H9 (cell line): ENCODE results near the gene NTNG2. TPM values are rescaled to one million over a fixed set of nuclear protein-coding genes. Genes with fewer than 3 reads are reported as not detected.

ENCODE experiments used
- DNase-seq: peaks from one replicate; pipeline ENCODE4 v3.0.0-alpha.2; 2017
- H2AFZ ChIP-seq: one replicate; pipeline ENCODE4 v1.6.1; 2013; ENCODE audit warnings: mild to moderate bottlenecking, low read length, control low read depth, moderate library complexity
- H2AK5ac ChIP-seq: 2 replicates; pipeline ENCODE4 v1.6.1; 2013; ENCODE audit warnings: low read length, control low read depth, mixed read lengths; ENCODE audit not compliant: insufficient read length
- H2BK120ac ChIP-seq: one replicate; pipeline ENCODE4 v1.6.1; 2013; ENCODE audit warnings: low read depth, mild to moderate bottlenecking, low read length, control low read depth, inconsistent platforms; ENCODE audit not compliant: poor library complexity, severe bottlenecking
- H2BK12ac ChIP-seq: 2 replicates; pipeline ENCODE4 v1.6.1; 2013; ENCODE audit warnings: low read length, control low read depth, mixed read lengths, low read depth; ENCODE audit not compliant: insufficient read length
- H2BK15ac ChIP-seq: 2 replicates; pipeline ENCODE4 v1.6.1; 2013; ENCODE audit warnings: low read depth, low read length, control low read depth
- H2BK20ac ChIP-seq: one replicate; pipeline ENCODE4 v1.6.1; 2013; ENCODE audit warnings: low read depth, mild to moderate bottlenecking, low read length, control low read depth, inconsistent platforms; ENCODE audit not compliant: poor library complexity, severe bottlenecking
- H2BK5ac ChIP-seq: 2 replicates; pipeline ENCODE4 v1.6.1; 2013; ENCODE audit warnings: low read length, control low read depth, mixed read lengths; ENCODE audit not compliant: insufficient read length
- H3K14ac ChIP-seq: 2 replicates; pipeline ENCODE4 v1.6.1; 2013; ENCODE audit warnings: low read length, control low read depth; ENCODE audit not compliant: insufficient read depth
- H3K18ac ChIP-seq: 2 replicates; pipeline ENCODE4 v1.6.1; 2013; ENCODE audit warnings: low read depth, mild to moderate bottlenecking, mixed read lengths, low read length, control low read depth; ENCODE audit not compliant: insufficient read length
- H3K23ac ChIP-seq: 2 replicates; pipeline ENCODE4 v1.6.1; 2013; ENCODE audit warnings: low read length, control low read depth, mixed read lengths, low read depth; ENCODE audit not compliant: insufficient read length
- H3K23me2 ChIP-seq: 2 replicates; pipeline ENCODE4 v1.6.1; 2013; ENCODE audit warnings: low read depth, mild to moderate bottlenecking, mixed read lengths, low read length, control low read depth; ENCODE audit not compliant: insufficient read length, poor library complexity, severe bottlenecking
- H3K27ac ChIP-seq: 2 replicates; pipeline ENCODE4 v1.5.1; 2013; ENCODE audit warnings: low read length, control low read depth, mixed read lengths, low read depth; ENCODE audit not compliant: insufficient read length
- H3K27me3 ChIP-seq: 2 replicates; pipeline ENCODE4 v1.6.1; 2013; ENCODE audit warnings: low read length, control low read depth, inconsistent platforms; ENCODE audit not compliant: insufficient read depth
- H3K4ac ChIP-seq: 2 replicates; pipeline ENCODE4 v1.6.1; 2013; ENCODE audit warnings: low read depth, mild to moderate bottlenecking, control low read depth, inconsistent platforms, low read length, moderate library complexity
- H3K4me1 ChIP-seq: 2 replicates; pipeline ENCODE4 v1.6.1; 2013; ENCODE audit warnings: low read length, control low read depth, inconsistent platforms; ENCODE audit not compliant: insufficient read depth
- H3K4me2 ChIP-seq: 2 replicates; pipeline ENCODE4 v1.6.1; 2013; ENCODE audit warnings: low read length, control low read depth, mixed read lengths; ENCODE audit not compliant: insufficient read length, insufficient read depth
- H3K56ac ChIP-seq: 2 replicates; pipeline ENCODE4 v1.6.1; 2013; ENCODE audit warnings: low read depth, mild to moderate bottlenecking, mixed read lengths, low read length, control low read depth; ENCODE audit not compliant: insufficient read length
- H3K79me1 ChIP-seq: 2 replicates; pipeline ENCODE4 v1.6.1; 2013; ENCODE audit warnings: low read depth, mild to moderate bottlenecking, moderate library complexity, low read length, control low read depth, inconsistent platforms; ENCODE audit not compliant: insufficient read depth, poor library complexity, severe bottlenecking
- H3K79me2 ChIP-seq: 2 replicates; pipeline ENCODE4 v1.6.1; 2013; ENCODE audit warnings: low read length, control low read depth, inconsistent platforms; ENCODE audit not compliant: insufficient read depth
- H3K9ac ChIP-seq: 2 replicates; pipeline ENCODE4 v1.6.1; 2013; ENCODE audit warnings: low read length, control low read depth, mixed read lengths; ENCODE audit not compliant: insufficient read length; ENCODE audit errors: extremely low read depth
- H3K9me3 ChIP-seq: one replicate; pipeline ENCODE4 v1.6.1; 2013; ENCODE audit warnings: low read depth, low read length, inconsistent platforms; ENCODE audit not compliant: control insufficient read depth
- H3T11ph ChIP-seq: one replicate; pipeline ENCODE4 v1.6.1; 2013; ENCODE audit warnings: mild to moderate bottlenecking, low read length, control low read depth, inconsistent platforms
- H4K20me1 ChIP-seq: one replicate; pipeline ENCODE4 v1.6.1; 2013; ENCODE audit not compliant: control insufficient read depth, insufficient read length, insufficient read depth
- H4K5ac ChIP-seq: 2 replicates; pipeline ENCODE4 v1.6.1; 2013; ENCODE audit warnings: low read depth, mild to moderate bottlenecking, mixed read lengths, low read length, control low read depth; ENCODE audit not compliant: insufficient read length
- H4K8ac ChIP-seq: replicated peaks from 2 replicates; pipeline ENCODE4 v1.6.1; 2013; ENCODE audit warnings: low read length, control low read depth, mixed read lengths, low read depth; ENCODE audit not compliant: insufficient read length
- H4K91ac ChIP-seq: 2 replicates; pipeline ENCODE4 v1.6.1; 2013; ENCODE audit warnings: low read depth, mild to moderate bottlenecking, moderate library complexity, mixed read lengths, low read length, control low read depth; ENCODE audit not compliant: insufficient read length
- H3K27ac Mint-ChIP-seq, 3 experiments: 2 replicates in 2 of 3; 3 replicates in 1 of 3; pipeline ENCODE4 v1.8.0; 2020 to 2021; ENCODE audit warnings: mixed read lengths in 3 of 3, mild to moderate bottlenecking in 1 of 3, moderate library complexity in 1 of 3
- H3K27me3 Mint-ChIP-seq: 2 replicates; pipeline ENCODE4 v1.8.0; 2021; ENCODE audit warnings: low read depth, mild to moderate bottlenecking, moderate library complexity, mixed read lengths
- H3K36me3 Mint-ChIP-seq, 3 experiments: 2 replicates in 2 of 3; 3 replicates in 1 of 3; pipeline ENCODE4 v1.8.0; 2020 to 2021; ENCODE audit warnings: low read depth in 3 of 3, mixed read lengths in 3 of 3; ENCODE audit not compliant: insufficient read depth in 1 of 3
- H3K4me1 Mint-ChIP-seq, 2 experiments: 2 replicates each; pipeline ENCODE4 v1.8.0; 2020; ENCODE audit warnings: mixed read lengths in 2 of 2
- H3K4me3 Mint-ChIP-seq, 2 experiments: 2 replicates in 1 of 2; 3 replicates in 1 of 2; pipeline ENCODE4 v1.8.0; 2020 to 2021; ENCODE audit warnings: mild to moderate bottlenecking in 2 of 2, mixed read lengths in 2 of 2, moderate library complexity in 1 of 2
- H3K9me3 Mint-ChIP-seq, 2 experiments: 2 replicates in 1 of 2; 3 replicates in 1 of 2; pipeline ENCODE4 v1.8.0; 2020; ENCODE audit warnings: mild to moderate bottlenecking in 2 of 2, mixed read lengths in 2 of 2, moderate library complexity in 1 of 2
- CTCF ChIP-seq: fragments of 200-600 bp; sonication (generic); conservative IDR thresholded peaks from 3 replicates; pipeline ENCODE4 v1.8.0; 2021; ENCODE audit warnings: antibody characterized with exemption, mild to moderate bottlenecking
- WGBS: extraction: QIAGEN DNeasy Blood & Tissue Kit; methylation state at CpG from one replicate; pipeline ENCODE4 v1.1.7; 2013; ENCODE audit warnings: missing lambda C conversion rate, low lambda C conversion rate, mixed read lengths; ENCODE audit not compliant: insufficient read length; ENCODE audit errors: extremely low coverage; 5-methylcytosine and 5-hydroxymethylcytosine counted together
- total RNA-seq: library from RNA; stranded (reverse); gene quantifications from 2 replicates; pipeline ENCODE4 v1.2.1, GENCODE V29; 2021

Gene NTNG2
- total RNA-seq, 1 experiment from 2014 or later, result 0.52 TPM

DNA sequence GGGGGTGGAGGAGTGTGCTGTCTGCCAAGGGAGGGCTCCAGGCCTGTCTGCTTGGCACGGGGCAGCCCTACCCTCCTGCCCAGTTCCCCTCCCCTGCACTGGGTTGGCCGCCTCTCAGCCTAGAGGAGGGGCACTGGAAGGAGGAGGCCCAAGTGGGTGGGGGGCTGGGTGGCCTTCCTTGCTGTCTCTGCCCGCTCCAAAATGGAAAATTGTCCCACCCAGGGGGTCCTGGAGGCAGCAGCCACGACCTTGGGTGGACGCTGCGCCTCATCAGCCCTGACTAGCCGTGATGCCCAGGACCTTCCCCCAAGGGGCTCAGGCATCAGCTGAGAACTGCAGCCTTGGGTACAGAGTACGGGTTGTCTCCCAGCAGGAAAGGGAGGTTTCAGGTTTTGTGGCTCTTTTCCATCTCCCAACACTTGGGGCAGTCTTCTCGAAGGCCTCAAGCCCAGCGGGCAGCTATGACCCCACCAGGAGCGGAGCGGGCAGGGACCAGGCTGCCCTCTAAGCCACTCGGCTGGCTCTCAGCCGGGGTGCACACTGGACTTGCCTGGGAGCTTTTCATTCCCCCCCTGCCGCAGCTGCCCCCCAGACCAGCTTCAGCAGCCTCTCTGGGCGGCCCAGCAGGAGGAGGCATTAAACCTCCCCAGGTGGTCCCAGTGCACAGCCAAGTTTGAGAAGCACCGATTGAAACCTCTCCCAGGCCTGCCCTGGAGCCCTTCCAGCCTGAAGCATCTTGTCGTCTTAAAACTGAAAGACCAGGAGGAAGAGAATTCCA lies 20.6 kb downstream of the NTNG2 start:
- peaks cover 7% of the 10 kb centered on the region for H3K23me2 ChIP-seq
- no peak overlapping the region for H4K91ac ChIP-seq
- H2BK20ac ChIP-seq, result no peak overlapping the region
- peaks cover 25% of the 10 kb centered on the region for H3K27me3 Mint-ChIP-seq
- H3K79me2 ChIP-seq, result no peaks in the 10 kb centered on the region
- H4K20me1 ChIP-seq, result no peaks in the 10 kb centered on the region
- H2BK12ac ChIP-seq, result no peak overlapping the region
- no peak overlapping the region for H3K4me2 ChIP-seq
- H3K9me3 Mint-ChIP-seq, result no peaks in the 10 kb centered on the region
- peaks cover 5% of the 10 kb centered on the region; the same call in 1 of the 2 replicates for H3K4me1 ChIP-seq
- DNase-seq, result no peak
- H3K9me3 ChIP-seq, result no peaks in the 10 kb centered on the region
- H2AK5ac ChIP-seq, result no peak overlapping the region
- no peak overlapping the region for H4K8ac ChIP-seq
- H3K18ac ChIP-seq, result no peak overlapping the region
- H3K27me3 ChIP-seq, result peaks cover 8% of the 10 kb centered on the region; the same call in 1 of the 2 replicates
- no peak overlapping the region for H3K14ac ChIP-seq
- no peak overlapping the region for H4K5ac ChIP-seq
- H3K36me3 Mint-ChIP-seq, result no peaks in the 10 kb centered on the region
- no peak overlapping the region for H3K9ac ChIP-seq
- no peak overlapping the region for H2AFZ ChIP-seq
- H3K27ac Mint-ChIP-seq, result no peak overlapping the region
- no peak overlapping the region for H3K56ac ChIP-seq
- peak; percentile 52 for TF ChIP-seq CTCF
- H3K79me1 ChIP-seq, result no peaks in the 10 kb centered on the region
- H3K4me1 Mint-ChIP-seq, result peaks cover 39 to 58% of the 10 kb centered on the region in 2 experiments
- no peak overlapping the region for H3K27ac ChIP-seq
- WGBS, result no CpG with 5 or more reads among the region's 18 CpGs
- H2BK5ac ChIP-seq, result no peak overlapping the region
- no peak overlapping the region for H2BK15ac ChIP-seq
- H3K4ac ChIP-seq, result no peak overlapping the region
- H2BK120ac ChIP-seq, result no peak overlapping the region
- H3K23ac ChIP-seq, result no peak overlapping the region
- no peak overlapping the region; a peak in 2 of 5 replicates for H3K4me3 Mint-ChIP-seq
- no peak overlapping the region for H3T11ph ChIP-seq
